GM18511 (cell line): ENCODE measurements around the gene PHOX2A.
"Not testable (repeated sequence)": the region's sequence is repeated elsewhere in the genome, so short reads cannot be mapped to it uniquely, and the experiment has no call there.

Source experiments
- ATAC-seq: cut with Tn5 transposase; IDR thresholded peaks from one replicate; pipeline ENCODE4 v1.9.1; 2021; ENCODE audit warnings: mild to moderate bottlenecking, moderate library complexity; ENCODE audit not compliant: unreplicated experiment

PHOX2A gene

GRCh38 chr11:72223615-72224563, 20.1 kb downstream of the PHOX2A start:
- ATAC-seq: peak; percentile 63

- ATAC-seq: peak; percentile 72
Measured at GRCh38 chr11:72222907-72223614, 20.9 kb downstream of the PHOX2A start.

GRCh38 chr11:72222106-72222891, 21.7 kb downstream of the PHOX2A start:
- ATAC-seq: no peak

- ATAC-seq: no peak
Measured at GRCh38 chr11:72221386-72222075, 22.4 kb downstream of the PHOX2A start.

- no peak for ATAC-seq
Measured at GRCh38 chr11:72220696-72221363, 23.1 kb downstream of the PHOX2A start.

- ATAC-seq: no peak
Measured at GRCh38 chr11:72218251-72218745, 25.7 kb downstream of the PHOX2A start.

- no peak for ATAC-seq
Measured at GRCh38 chr11:72217841-72218240, 26.1 kb downstream of the PHOX2A start.

GRCh38 chr11:72216638-72217037, 27.3 kb downstream of the PHOX2A start, which contains the start of gene FOLR2:
Gene FOLR2, plus strand, starts transcription at chr11:72216794. Its CDS starts 1,791 bp downstream, at chr11:72218585.
- ATAC-seq: no peak

- no peak for ATAC-seq
Measured at GRCh38 chr11:72209101-72209500, 34.9 kb downstream of the PHOX2A start.

GRCh38 chr11:72208281-72208680, 35.7 kb downstream of the PHOX2A start:
- ATAC-seq: no peak

- not testable (repeated sequence) for ATAC-seq
Measured at GRCh38 chr11:72206794-72207193, 37.2 kb downstream of the PHOX2A start.

GRCh38 chr11:72204886-72205285, 39.1 kb downstream of the PHOX2A start:
- ATAC-seq: no peak

GRCh38 chr11:72203163-72203562, 40.8 kb downstream of the PHOX2A start:
- ATAC-seq: no peak

GRCh38 chr11:72202571-72202970, 41.4 kb downstream of the PHOX2A start:
- ATAC-seq: no peak

GRCh38 chr11:72201445-72201844, 42.5 kb downstream of the PHOX2A start:
- ATAC-seq: not testable (repeated sequence)

GRCh38 chr11:72195518-72196270, 48.3 kb downstream of the PHOX2A start:
- no peak for ATAC-seq

GRCh38 chr11:72191961-72192381, 52.0 kb downstream of the PHOX2A start, which contains the start of gene FOLR1:
Gene FOLR1, plus strand, starts transcription at chr11:72192140. Its CDS starts 34 bp downstream, at chr11:72192174.
- no peak for ATAC-seq

GRCh38 chr11:72190631-72191071, 53.3 kb downstream of the PHOX2A start:
- no peak for ATAC-seq
